D721Med (cell line): ENCODE results near the gene TBX3.
"Not testable (repeated sequence)": the region's sequence is repeated elsewhere in the genome, so short reads cannot be mapped to it uniquely, and the experiment has no call there.

Experiments used
- DNase-seq: peaks from one replicate; pipeline ENCODE4 v3.0.0; 2011; ENCODE audit warnings: low spot score; ENCODE audit not compliant: insufficient read length
- FAIRE-seq: peaks from 2 replicates; lab custom pipeline; 2011; peaks lifted over from hg19 to GRCh38; lab: Jason Lieb, UNC
- CTCF ChIP-seq: IDR thresholded peaks from 2 replicates; pipeline ENCODE4 v1.5.1; 2012; ENCODE audit warnings: mild to moderate bottlenecking, control low read depth; ENCODE audit not compliant: insufficient read depth; ENCODE audit errors: missing control alignments

Gene TBX3

GRCh38 chr12:114711689-114712152, 27.7 kb upstream of the TBX3 start:
- DNase-seq (no peak), FAIRE-seq (no peak)
- TF ChIP-seq CTCF: no peak

- no peak for TF ChIP-seq CTCF
- no peak for FAIRE-seq
- no peak for DNase-seq
Measured at GRCh38 chr12:114710151-114710550, 26.2 kb upstream of the TBX3 start.

- TF ChIP-seq CTCF: no peak
- DNase-seq (no peak), FAIRE-seq (no peak)
Measured at GRCh38 chr12:114709112-114709511, 25.1 kb upstream of the TBX3 start.

GRCh38 chr12:114708598-114708997, 24.6 kb upstream of the TBX3 start:
- not testable (repeated sequence) for FAIRE-seq

GRCh38 chr12:114704096-114704495, 20.1 kb upstream of the TBX3 start:
- FAIRE-seq: no peak

More at GRCh38 chr12:114708598-114708997, 24.6 kb upstream of the TBX3 start:
- DNase-seq: not testable (repeated sequence)

GRCh38 chr12:114703060-114703493, 19.1 kb upstream of the TBX3 start:
- no peak for TF ChIP-seq CTCF
- no peak for DNase-seq
- FAIRE-seq: no peak

More at GRCh38 chr12:114704096-114704495, 20.1 kb upstream of the TBX3 start:
- TF ChIP-seq CTCF: no peak
- DNase-seq: no peak

- FAIRE-seq (no peak), DNase-seq (no peak)
- TF ChIP-seq CTCF: no peak
Measured at GRCh38 chr12:114702462-114702861, 18.5 kb upstream of the TBX3 start.

- DNase-seq (no peak), FAIRE-seq (no peak)
- no peak for TF ChIP-seq CTCF
Measured at GRCh38 chr12:114701553-114701952, 17.6 kb upstream of the TBX3 start.
